Smooth muscle cell of trachea (primary cell): Measurements from ENCODE around the gene ING3. TPM values are rescaled to one million over a fixed set of nuclear protein-coding genes. Genes with fewer than 3 reads are reported as not detected.

Experiments used
- total RNA-seq: library from RNA; depleted of rRNA; stranded (reverse); fragments of >200 nt; gene quantifications from 2 replicates; pipeline ENCODE4 v1.2.1, GENCODE V29; 2014

The ING3 gene
- 10.6 and 17.0 TPM in 2 replicates for total RNA-seq

GRCh38 chr7:120950539-120951308 lies at the start of gene ING3:
Gene ING3, plus strand, starts transcription at chr7:120950777. Its CDS starts 120 bp downstream, at chr7:120950897.

GRCh38 chr7:120988591-120989256 lies 38.1 kb downstream of the ING3 start, which contains the start of gene CPED1:
Gene CPED1, plus strand, starts transcription at chr7:120988711. Its CDS starts 911 bp downstream, at chr7:120989622.

Other genes starting within 250 kb of the ING3 start
- gene TSPAN12, start 92.6 kb upstream of the ING3 start, total RNA-seq, result 0.73 and 1.5 TPM in 2 replicates
- gene CPED1, start 37.9 kb downstream of the ING3 start, total RNA-seq, result 89.8 and 122 TPM in 2 replicates